NCI-H460 (cell line): ENCODE measurements around the gene PCDHGB1. TPM values are rescaled to one million over a fixed set of nuclear protein-coding genes. Genes with fewer than 3 reads are reported as not detected.

Experiments
- total RNA-seq: library from RNA; depleted of rRNA; stranded (reverse); fragments of >200 nt; shearing (Covaris generic); gene quantifications from 2 replicates; pipeline ENCODE4 v1.2.3, GENCODE V29; 2014; rRNA removed

PCDHGB1 gene
- total RNA-seq, 1 experiment from 2014 or later = 2.6 TPM

Other genes with a start within 250 kb of the PCDHGB1 start
- gene PCDHB3, start 249.6 kb upstream of the PCDHGB1 start, total RNA-seq = 0.12 and 0.14 TPM in 2 replicates
- not detected in 2 replicates for gene PCDHB4, start 228.3 kb upstream of the PCDHGB1 start, total RNA-seq
- 0.07 TPM in 1 of 2 replicates, not detected in the other for gene PCDHB5, start 214.9 kb upstream of the PCDHGB1 start, total RNA-seq
- not detected in 2 replicates for gene PCDHB6, start 200.0 kb upstream of the PCDHGB1 start, total RNA-seq
- 0.17 and 0.25 TPM in 2 replicates for gene PCDHB7, start 177.5 kb upstream of the PCDHGB1 start, total RNA-seq
- gene PCDHB8, start 172.3 kb upstream of the PCDHGB1 start, total RNA-seq = 0.14 and 0.22 TPM in 2 replicates
- gene PCDHB16, start 167.7 kb upstream of the PCDHGB1 start, total RNA-seq = 0.32 and 0.69 TPM in 2 replicates
- 0.40 and 0.69 TPM in 2 replicates for gene PCDHB9, start 162.9 kb upstream of the PCDHGB1 start, total RNA-seq
- gene PCDHB10, start 157.7 kb upstream of the PCDHGB1 start, total RNA-seq = 0.35 and 0.72 TPM in 2 replicates
- 5.4 and 6.0 TPM in 2 replicates for gene PCDHB11, start 150.5 kb upstream of the PCDHGB1 start, total RNA-seq
- gene PCDHB12, start 141.4 kb upstream of the PCDHGB1 start, total RNA-seq = 0.75 and 0.99 TPM in 2 replicates
- 2.2 and 2.5 TPM in 2 replicates for gene PCDHB13, start 136.2 kb upstream of the PCDHGB1 start, total RNA-seq
- 2.7 and 2.8 TPM in 2 replicates for gene PCDHB14, start 126.8 kb upstream of the PCDHGB1 start, total RNA-seq
- gene PCDHB15, start 104.7 kb upstream of the PCDHGB1 start, total RNA-seq = 0.12 and 0.20 TPM in 2 replicates
- gene SLC25A2, start 46.0 kb upstream of the PCDHGB1 start, total RNA-seq = not detected in 2 replicates
- 91.7 and 130 TPM in 2 replicates for gene TAF7, start 29.3 kb upstream of the PCDHGB1 start, total RNA-seq
- 0.72 and 1.6 TPM in 2 replicates for gene PCDHGA1, start 19.6 kb upstream of the PCDHGB1 start, total RNA-seq
- 0.12 TPM in 2 replicates for gene PCDHGA2, start 11.3 kb upstream of the PCDHGB1 start, total RNA-seq
- gene PCDHGA3, start 6.3 kb upstream of the PCDHGB1 start, total RNA-seq = 0.17 TPM in 1 of 2 replicates, not detected in the other
- gene PCDHGA4, start 4.9 kb downstream of the PCDHGB1 start, total RNA-seq = 0.79 and 1.3 TPM in 2 replicates
- gene PCDHGB2, start 9.9 kb downstream of the PCDHGB1 start, total RNA-seq = 1.8 and 2.0 TPM in 2 replicates
- gene PCDHGA5, start 14.1 kb downstream of the PCDHGB1 start, total RNA-seq = 0.58 and 0.62 TPM in 2 replicates
- 0.52 and 1.1 TPM in 2 replicates for gene PCDHGB3, start 20.1 kb downstream of the PCDHGB1 start, total RNA-seq
- gene PCDHGA6, start 23.8 kb downstream of the PCDHGB1 start, total RNA-seq = 1.1 and 1.2 TPM in 2 replicates
- 0.54 and 0.55 TPM in 2 replicates for gene PCDHGA7, start 32.6 kb downstream of the PCDHGB1 start, total RNA-seq
- gene PCDHGB4, start 37.6 kb downstream of the PCDHGB1 start, total RNA-seq = 5.5 and 5.6 TPM in 2 replicates
- gene PCDHGA8, start 42.5 kb downstream of the PCDHGB1 start, total RNA-seq = 0.97 and 1.4 TPM in 2 replicates
- 0.72 and 1.6 TPM in 2 replicates for gene PCDHGB5, start 47.8 kb downstream of the PCDHGB1 start, total RNA-seq
- 0.92 and 1.6 TPM in 2 replicates for gene PCDHGA9, start 52.7 kb downstream of the PCDHGB1 start, total RNA-seq
- 0.55 and 0.62 TPM in 2 replicates for gene PCDHGB6, start 57.9 kb downstream of the PCDHGB1 start, total RNA-seq
- 5.1 TPM in 2 replicates for gene PCDHGA10, start 62.9 kb downstream of the PCDHGB1 start, total RNA-seq
- gene PCDHGB7, start 67.6 kb downstream of the PCDHGB1 start, total RNA-seq = 0.79 and 0.89 TPM in 2 replicates
- 0.52 and 0.87 TPM in 2 replicates for gene PCDHGA11, start 71.0 kb downstream of the PCDHGB1 start, total RNA-seq
- gene PCDHGA12, start 80.4 kb downstream of the PCDHGB1 start, total RNA-seq = 0.20 and 0.42 TPM in 2 replicates
- 5.9 and 7.0 TPM in 2 replicates for gene PCDHGC3, start 125.9 kb downstream of the PCDHGB1 start, total RNA-seq
- 0.12 TPM in 2 replicates for gene PCDHGC4, start 134.9 kb downstream of the PCDHGB1 start, total RNA-seq
- 0.30 TPM in 1 of 2 replicates, not detected in the other for gene PCDHGC5, start 139.0 kb downstream of the PCDHGB1 start, total RNA-seq